Esophagus muscularis mucosa (tissue), 4 donors: ENCODE results near the gene BNC2.

ENCODE experiments used
- CTCF ChIP-seq, 3 experiments: fragments of 200-600 bp in 2 of 3; fragments of 450-650 bp in 1 of 3; sonication (generic) in 2 of 3; IDR thresholded peaks; one replicate each; pipeline ENCODE4 v1.5.1; 2017 to 2019; ENCODE audit warnings: antibody characterized with exemption in 3 of 3, mild to moderate bottlenecking in 2 of 3, moderate library complexity in 1 of 3
- EP300 ChIP-seq: sonication (generic); formaldehyde crosslinking; IDR thresholded peaks from one replicate; pipeline ENCODE4 v1.6.1; 2017; ENCODE audit warnings: antibody characterized with exemption
- POLR2A ChIP-seq: fragments of 450-650 bp; IDR thresholded peaks from one replicate; pipeline ENCODE4 v1.6.1; 2017; ENCODE audit warnings: antibody characterized with exemption, moderate library complexity, mild to moderate bottlenecking, low read depth
- POLR2AphosphoS5 ChIP-seq, 2 donors: sonication (generic); formaldehyde crosslinking; IDR thresholded peaks; one replicate each; pipeline ENCODE4 v1.6.1; 2017; ENCODE audit warnings: antibody characterized with exemption in 2 of 2

GRCh38 chr9:16816011-16816410 lies 54.5 kb downstream of the BNC2 start:
- TF ChIP-seq POLR2A (no peak), CTCF (IDR thresholded peaks at IDR 0.05) (no peak), POLR2AphosphoS5 (IDR thresholded peaks at IDR 0.05) (no peak), EP300 (no peak)
